Vagina (tissue), 2 donors: ENCODE measurements around the gene ISCA1.

Experiments
- POLR2A ChIP-seq, 2 donors: fragments of 450-650 bp; IDR thresholded peaks; one replicate each; pipeline ENCODE4 v1.6.1; 2017; ENCODE audit warnings: antibody characterized with exemption in 2 of 2, mild to moderate bottlenecking in 2 of 2, moderate library complexity in 2 of 2
- POLR2AphosphoS5 ChIP-seq, 2 donors: sonication (generic); formaldehyde crosslinking; IDR thresholded peaks; one replicate each; pipeline ENCODE4 v1.9.0; 2017; ENCODE audit warnings: antibody characterized with exemption in 2 of 2, mild to moderate bottlenecking in 2 of 2, low read depth in 1 of 2; ENCODE audit not compliant: insufficient read depth in 1 of 2
- TF ChIP-seq, protein P1 (sequence below), 3 experiments: fragments of 450-650 bp in 2 of 3; fragments of 200-600 bp in 1 of 3; sonication (generic) in 1 of 3; IDR thresholded peaks; one replicate each; pipeline ENCODE4 v1.5.1; 2017 to 2019; ENCODE audit warnings: antibody characterized with exemption in 3 of 3, mild to moderate bottlenecking in 2 of 3, moderate library complexity in 2 of 3

DNA sequence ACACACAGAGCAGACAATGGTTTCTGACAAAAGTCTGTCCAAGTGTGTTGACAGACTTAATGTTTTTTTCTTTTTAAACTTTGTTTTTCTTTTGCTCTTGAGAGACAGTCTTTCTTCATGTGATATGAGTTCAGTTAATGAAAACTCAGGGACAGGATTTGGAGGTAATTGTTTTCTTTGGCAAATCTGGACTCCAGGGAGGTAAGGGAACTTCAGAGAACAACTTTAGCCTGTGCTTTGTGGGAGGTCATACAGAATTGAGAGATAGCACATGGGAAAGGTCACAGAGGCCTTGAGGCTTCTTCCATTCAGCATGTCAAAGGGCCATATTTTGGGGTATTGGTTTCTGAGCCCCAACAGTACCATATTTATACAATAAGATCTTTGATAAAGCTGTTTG, 32.2 kb downstream of the ISCA1 start:
- TF ChIP-seq, protein P1, sequence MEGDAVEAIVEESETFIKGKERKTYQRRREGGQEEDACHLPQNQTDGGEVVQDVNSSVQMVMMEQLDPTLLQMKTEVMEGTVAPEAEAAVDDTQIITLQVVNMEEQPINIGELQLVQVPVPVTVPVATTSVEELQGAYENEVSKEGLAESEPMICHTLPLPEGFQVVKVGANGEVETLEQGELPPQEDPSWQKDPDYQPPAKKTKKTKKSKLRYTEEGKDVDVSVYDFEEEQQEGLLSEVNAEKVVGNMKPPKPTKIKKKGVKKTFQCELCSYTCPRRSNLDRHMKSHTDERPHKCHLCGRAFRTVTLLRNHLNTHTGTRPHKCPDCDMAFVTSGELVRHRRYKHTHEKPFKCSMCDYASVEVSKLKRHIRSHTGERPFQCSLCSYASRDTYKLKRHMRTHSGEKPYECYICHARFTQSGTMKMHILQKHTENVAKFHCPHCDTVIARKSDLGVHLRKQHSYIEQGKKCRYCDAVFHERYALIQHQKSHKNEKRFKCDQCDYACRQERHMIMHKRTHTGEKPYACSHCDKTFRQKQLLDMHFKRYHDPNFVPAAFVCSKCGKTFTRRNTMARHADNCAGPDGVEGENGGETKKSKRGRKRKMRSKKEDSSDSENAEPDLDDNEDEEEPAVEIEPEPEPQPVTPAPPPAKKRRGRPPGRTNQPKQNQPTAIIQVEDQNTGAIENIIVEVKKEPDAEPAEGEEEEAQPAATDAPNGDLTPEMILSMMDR (IDR thresholded peaks at IDR 0.05) = no peak
- TF ChIP-seq POLR2A (IDR thresholded peaks at IDR 0.05) = no peak
- TF ChIP-seq POLR2AphosphoS5 (IDR thresholded peaks at IDR 0.05; ENCODE audit: insufficient read depth in 1 of 2, low read depth in 1 of 2) = no peak
